Germinal center (tissue), 1 donor: ENCODE results near the gene ZFYVE21.
A peak's percentile ranks its signal among the peaks of the same experiment; 100 is the strongest.

Experiments
- DNase-seq: peaks from one replicate; pipeline ENCODE4 v3.0.0; 2012; ENCODE audit warnings: mixed read lengths, low spot score

The ZFYVE21 gene

DNA sequence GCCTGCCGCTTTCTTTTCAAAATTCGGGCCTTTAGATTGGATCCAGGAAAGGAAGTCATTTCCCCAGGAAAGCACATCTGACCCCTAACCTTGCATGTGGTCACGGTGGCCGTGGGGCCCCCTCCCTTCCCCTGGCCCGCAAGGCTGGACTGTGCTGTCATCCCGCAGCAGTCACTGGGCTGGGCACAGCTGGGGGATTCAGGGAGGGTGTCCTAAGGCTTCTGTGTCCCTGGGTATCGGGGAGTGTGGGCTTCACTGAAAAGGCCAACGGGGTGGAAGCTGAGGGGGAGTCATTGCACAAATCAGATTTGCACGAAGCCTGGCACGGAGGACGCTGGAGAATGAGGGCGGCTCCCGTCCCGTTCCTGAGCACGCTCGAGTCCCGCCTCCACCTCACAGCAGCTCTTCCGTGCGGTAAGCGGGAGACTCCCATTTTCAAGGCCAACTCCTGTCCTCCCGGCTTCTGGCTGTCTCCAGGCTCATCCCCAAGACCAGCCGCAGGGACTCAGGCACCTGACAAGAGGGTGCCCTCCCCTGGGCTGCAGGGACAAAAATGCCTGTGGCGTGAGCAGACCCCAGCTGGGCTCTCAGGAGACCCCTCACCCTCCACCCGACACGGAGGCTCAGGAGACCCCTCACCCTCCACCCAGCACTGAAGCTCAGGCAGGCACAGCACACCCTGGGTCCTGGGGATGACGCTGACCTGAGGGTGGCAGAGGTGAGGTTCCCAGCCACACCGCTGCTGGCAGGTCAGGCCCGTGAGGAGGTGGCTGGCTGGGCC, 9.9 kb upstream of the ZFYVE21 start:
- DNase-seq, result no peak

DNA sequence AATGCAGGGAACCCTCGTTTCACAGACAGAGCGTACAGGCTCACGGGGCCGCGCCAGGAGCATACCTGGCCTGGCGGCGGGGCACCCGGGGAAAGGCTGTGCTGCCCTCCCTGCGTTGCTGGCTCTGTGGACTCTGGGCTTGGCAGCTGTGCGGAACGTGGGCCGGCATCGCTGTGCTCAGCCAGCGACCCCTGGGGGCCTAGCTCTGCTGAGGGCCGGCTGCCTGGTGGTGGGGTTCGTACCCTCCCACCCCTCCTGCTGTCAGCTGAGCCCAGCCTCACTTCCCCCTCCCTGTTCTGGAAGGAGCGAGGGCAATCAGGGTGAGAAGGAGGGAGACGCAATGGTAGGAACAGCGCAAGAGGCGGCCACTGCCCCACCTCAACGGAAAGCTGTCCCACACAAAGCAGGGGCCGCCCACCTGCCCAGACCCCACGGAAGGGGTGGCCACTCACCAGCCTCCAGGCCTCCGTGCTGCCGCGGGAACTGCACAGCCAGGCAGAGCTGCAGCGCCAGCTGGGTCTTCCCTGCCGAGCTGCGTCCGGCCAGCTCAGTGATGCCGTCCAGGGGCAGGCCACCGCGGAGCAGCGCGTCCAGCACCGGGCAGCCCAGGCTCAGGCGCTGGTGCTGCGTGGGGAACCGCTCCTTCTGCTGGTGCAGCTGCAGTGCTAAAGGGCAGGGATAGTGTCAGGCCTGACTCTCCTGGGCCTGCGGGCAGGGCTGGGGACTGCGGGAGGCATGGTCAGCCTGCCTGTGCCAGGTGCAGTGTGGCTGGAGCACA, 8.9 kb upstream of the ZFYVE21 start:
- no peak for DNase-seq

DNA sequence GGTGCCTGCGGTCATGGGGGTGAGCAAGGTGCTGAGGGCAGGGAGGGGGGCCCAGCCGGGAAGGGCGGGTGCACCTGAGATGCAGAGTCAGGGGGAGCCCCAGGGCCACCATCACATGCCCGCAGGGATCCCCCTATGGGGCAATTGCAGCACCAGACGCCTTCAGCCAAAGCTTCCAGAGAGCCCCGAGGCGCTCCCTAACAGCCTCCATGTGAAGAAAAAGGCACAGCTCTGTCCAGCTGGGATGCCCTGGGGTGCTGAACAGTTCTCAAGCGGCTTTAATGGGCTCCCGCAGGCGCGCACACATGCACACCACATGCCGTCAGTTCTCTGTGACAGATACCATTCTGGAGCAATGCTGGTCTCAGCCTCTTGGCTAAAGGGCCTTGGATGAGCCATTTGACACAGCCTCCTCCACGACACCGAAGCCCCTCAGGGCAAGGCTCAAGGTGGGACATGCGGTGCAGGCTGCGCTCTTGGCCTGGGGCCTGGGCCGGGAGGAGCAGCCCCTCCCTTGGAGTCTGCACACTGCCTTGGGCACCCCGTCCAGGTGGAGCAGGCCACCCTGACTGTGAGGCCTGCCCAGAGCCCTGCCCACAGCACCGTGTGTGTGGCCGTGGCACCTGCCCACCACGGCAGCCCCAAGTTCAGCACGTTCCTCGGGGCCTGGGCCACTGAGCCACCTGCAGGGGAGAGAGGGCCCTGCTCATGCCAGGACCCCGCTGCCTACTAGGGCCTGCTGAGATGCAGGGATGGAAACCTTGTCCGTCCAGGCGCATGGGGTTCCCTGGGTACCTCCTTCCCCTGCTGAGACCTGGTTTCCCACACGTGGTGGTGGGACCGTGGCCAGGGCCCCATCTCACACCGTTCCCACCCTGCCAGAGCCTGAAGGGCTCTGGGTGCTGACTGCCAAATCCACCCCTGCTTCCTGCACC, 8.0 kb upstream of the ZFYVE21 start:
- no peak for DNase-seq

- no peak for DNase-seq
These were observed 6.8 kb upstream of the ZFYVE21 start for GRCh38 chr14:103708750-103709187.

GRCh38 chr14:103709814-103710213, 5.8 kb upstream of the ZFYVE21 start:
- DNase-seq, result no peak

- DNase-seq, result no peak
These were observed 4.7 kb upstream of the ZFYVE21 start for GRCh38 chr14:103710771-103711377.

DNA sequence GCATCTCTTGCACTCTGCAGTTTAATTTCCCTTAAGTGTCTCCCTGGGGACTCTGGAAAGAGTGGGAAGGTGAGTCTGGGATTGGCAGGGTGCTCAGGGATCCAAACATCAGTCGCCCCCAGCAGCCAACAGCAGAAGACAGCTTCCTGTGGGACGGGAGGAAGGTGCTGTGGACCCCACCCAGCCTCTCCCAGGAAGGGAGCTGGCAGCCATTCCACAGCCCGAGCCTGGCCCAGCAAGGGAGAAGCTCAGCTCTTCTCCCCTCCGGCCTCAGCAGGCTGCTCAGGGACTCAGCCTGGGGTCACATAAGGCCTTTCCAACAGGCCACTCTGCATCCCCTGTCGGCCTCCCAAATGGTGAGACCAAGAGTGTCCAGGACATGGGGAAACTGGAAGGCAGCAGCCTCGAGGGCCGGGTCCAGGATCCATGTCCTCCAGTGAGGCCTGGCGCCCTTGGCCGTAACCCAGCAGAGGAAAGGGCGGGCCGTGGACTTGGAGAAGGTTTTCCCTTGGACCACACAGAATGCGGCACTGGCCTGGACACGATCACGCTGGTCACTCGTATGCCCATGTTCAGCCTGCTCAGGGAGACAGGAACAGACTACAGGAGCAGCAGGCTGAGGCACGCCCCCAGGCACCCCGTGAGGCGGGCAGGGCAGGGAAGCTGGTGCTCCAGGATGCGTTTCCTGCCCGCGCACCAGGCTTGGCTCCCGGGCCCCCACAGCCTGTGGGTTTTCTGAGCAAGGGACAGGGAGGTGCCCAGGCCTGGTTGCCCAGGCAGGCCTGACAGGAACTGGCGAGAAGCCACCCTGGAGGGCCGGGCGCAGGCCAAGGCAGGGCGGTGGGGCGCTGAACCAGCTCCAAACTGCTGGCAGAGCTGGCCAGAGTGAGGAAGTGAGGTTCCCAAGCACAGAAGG, 3.8 kb upstream of the ZFYVE21 start:
- DNase-seq, result no peak

DNA sequence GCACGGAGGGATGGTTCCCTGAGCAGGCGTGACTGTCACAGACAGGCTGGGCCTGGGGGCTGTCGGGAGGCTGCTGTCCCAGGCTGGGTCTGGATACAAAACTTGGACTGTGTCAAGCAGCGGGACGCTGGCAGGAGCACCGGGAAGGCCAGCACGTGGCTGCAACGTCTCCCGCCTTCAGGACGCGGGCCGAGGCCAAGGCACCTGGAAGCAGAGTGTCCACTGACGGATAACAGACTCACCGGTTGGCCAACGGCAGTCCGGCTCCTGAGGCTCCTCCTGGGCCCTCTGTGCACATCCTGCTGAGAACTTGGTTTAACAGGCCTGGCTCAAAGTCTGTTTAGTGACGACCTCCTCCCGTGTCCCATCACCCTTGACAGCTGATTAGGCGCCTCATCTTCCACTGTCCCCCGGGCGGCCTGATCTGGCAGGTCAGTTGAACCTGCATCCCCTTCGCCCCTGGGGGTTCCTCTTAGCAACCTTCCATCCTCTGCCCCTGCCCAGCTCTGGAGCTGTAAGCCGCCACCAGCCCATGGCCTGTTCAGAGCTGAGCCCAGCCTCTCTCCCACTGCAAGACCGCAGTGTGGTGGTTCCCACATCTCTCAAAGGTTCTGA, 2.9 kb upstream of the ZFYVE21 start:
- no peak for DNase-seq

- DNase-seq, result no peak
These were observed 2.1 kb upstream of the ZFYVE21 start for GRCh38 chr14:103713304-103714062.

DNA sequence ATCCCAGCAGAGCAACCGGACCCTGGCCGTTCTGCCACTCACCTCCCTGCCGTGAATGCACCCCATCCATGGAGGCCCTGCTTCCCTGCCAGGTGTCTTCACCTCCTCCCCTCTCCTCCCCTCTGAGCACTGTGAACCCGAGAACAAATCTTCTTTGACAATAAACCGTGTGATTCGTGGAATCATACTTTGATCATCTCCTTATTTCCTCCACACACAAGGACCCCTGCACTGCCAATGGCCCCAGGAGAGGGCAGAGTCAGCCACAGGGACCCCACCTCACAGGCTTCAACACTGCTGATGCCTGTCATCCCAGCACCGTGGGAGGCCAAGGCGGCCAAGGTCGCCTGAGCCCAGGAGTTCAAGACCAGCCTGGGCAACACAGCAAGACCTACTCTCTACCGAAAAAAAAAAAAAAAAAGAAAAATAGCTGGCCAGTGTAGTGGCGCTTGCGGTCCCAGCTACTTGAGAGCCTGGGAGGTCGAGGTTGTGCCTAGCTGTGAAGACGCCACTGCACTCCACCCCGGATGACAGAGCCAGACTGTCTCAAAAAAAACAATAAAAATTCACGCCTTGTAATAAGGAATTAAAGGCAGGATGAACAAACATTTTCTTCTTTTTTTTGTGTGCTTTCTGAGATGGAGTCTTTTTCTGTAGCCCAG, 1.4 kb upstream of the ZFYVE21 start:
- DNase-seq, result no peak

DNA sequence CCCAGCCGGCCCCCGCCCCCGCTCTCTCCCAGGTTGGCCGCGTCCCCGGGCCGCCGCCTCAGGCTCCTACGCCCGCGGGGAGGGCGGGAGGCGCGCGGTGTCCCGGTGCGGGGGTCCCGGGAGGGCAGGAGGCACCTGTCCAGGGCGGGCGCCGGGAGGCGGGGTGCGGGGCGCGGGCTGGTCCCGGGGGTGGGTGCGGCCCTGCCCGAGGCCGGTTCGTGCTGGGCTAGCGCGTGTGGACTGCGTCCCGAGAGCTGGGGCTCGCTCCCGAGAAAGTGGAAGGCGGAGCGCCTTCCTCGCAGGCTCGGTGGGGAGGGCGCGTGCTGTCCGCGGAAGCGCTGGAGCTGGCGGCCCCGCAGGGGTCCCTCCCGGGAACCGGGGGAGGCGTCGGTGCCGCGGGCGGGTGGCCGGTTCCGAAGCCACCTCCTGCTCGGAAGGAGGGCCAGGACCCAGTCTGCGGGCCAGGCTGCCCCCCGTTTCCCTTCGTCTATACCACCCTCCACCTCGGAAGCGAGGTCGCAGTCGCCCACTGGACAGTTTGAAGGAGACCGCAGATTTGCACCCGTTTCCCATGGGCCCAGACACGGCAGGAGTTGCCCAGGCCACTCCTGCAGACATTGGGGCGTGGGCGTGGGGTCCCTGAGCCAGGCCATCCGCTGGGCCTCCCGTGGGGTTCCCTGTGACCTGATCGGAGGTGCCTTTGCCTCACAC, 636 bp downstream of the ZFYVE21 start:
- peak; percentile 45 for DNase-seq

- DNase-seq, result no peak
These were observed 1.3 kb downstream of the ZFYVE21 start for GRCh38 chr14:103716899-103717411.

DNA sequence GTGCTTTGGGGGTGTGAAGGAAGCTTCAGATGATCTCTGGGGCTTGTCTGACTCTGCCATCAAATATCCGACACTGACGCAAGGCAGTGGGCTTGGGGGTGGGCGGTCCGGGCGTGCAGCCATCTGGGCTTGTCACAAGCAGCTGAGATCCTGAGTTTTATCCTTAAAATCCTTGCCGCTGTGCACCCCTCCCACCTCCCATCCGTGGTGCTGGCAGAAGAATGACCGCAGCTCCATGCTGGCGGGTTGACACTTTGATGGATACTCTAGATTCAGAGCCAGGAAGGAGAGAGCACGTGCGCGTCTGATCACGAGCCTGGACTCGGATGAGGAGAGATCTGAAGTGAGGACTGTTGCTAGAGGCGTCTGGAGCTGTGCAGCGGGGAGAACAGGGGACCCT, 3.0 kb downstream of the ZFYVE21 start:
- no peak for DNase-seq

- no peak for DNase-seq
These were observed 4.1 kb downstream of the ZFYVE21 start for GRCh38 chr14:103719751-103720150.

- no peak for DNase-seq
These were observed 5.9 kb downstream of the ZFYVE21 start for GRCh38 chr14:103721334-103722120.

DNA sequence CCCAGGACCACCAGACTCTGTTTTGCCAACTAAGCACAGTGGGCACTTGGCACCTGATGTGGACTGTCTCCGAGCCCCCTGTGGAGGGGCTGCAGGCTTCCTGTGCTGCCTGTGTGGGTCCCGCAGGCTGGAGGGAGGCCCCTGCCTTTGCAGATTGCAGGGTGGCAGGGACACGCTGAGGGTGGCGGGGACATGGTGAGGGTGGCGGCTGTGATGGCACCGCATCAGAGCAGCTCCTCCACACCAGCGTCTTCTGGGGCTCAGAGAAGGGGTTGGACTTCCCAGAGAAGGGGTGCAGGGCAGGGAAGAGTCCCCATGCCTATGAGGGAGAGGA, 8.1 kb downstream of the ZFYVE21 start:
- DNase-seq, result no peak

DNA sequence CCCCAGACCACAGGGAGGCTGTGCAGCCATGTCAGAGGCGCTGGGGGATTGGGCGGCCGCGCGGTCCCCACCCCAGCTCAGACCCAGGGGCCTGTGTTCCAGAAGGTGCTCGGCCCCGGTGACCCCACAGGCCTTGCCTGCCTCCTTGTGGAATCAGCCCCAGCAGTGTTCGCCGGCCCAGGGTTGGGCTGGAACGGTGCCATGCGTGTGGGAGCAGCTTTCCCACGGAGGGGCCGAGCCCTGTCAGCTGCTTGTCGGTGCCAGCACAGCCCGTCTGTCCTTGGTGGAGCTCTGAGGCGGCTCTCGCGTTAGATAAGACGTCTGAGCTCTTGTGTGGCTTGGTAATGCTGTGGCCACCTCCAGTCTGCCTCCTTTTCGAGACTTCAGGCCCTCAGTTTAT, 8.5 kb downstream of the ZFYVE21 start:
- DNase-seq, result no peak
